Right renal cortex interstitium (tissue), 3 donors: Measurements from ENCODE around the gene MAP3K3. TPM values are rescaled to one million over a fixed set of nuclear protein-coding genes. Genes with fewer than 3 reads are reported as not detected.

Experiments used
- DNase-seq, 3 donors: peaks; one replicate each; pipeline ENCODE4 v3.0.0-alpha.2; 2013; ENCODE audit warnings: low read depth in 3 of 3, low spot score in 2 of 3
- polyA plus RNA-seq, 3 donors: library from polyadenylated mRNA; unstranded; fragments of 120-200 nt; gene quantifications; one replicate each; pipeline ENCODE4 v1.2.1, GENCODE V29; 2013; ENCODE audit not compliant: insufficient read length in 3 of 3

The MAP3K3 gene
- polyA plus RNA-seq, 3 donors, result 26.3 to 27.9 (median 27.2) TPM

DNA sequence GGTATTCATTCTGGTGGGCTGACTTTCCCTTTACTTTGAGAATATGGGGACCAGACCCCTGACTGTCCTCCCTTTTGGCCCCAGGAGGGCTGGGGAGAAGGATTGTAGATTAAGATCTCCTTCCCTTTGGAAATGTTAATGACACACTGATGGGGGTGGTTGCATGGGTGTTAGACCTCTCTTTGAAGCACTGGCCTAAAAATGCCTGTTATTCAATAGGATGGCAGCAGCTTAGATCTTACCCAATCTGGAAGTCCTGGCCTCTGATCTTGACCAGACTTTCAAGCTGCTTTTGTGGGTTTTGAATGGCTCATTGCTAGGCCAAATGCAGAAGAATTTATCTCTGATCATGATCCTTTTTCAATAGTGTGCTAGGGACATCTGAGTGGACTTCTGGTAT is 25.7 kb downstream of the MAP3K3 start:
- DNase-seq, result no peak

DNA sequence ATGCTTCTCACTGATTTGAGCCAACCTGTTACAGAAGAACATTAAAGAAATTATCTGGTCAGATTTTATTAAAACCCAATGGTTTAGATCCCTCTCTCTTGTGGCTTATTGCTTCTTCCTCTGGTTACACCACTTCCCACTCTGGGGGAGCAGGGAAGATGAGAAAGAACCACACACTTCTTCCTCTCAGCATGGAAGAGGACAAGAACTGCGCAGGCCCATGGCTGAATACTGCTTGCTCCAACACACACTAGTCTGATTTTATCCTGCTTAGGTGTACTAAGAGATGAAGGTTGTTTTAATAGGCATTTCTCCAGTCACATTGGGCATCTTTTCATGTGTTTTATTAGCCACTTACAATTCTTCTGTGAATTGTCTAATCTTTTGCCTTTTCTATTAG is 27.6 kb downstream of the MAP3K3 start:
- DNase-seq, result no peak

DNA sequence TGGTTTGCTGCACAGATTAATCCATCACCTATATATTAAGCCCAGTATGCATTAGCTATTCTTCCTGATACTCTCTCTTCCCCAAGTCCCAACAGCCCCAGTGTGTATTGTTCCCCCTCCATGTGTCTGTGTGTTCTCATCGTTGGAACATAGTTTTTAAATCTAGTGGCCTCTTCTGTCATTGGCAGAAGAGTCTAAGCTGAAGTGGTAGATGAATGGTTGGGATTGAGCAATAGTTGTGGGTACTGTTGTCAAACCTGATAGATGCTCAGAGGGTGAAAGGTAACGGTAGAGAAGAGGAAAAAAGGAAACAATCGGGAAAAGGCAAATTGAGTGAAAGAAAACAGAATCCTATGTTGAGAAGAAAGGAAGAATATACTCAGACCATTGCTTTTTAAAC is 29.9 kb downstream of the MAP3K3 start:
- no peak for DNase-seq

DNA sequence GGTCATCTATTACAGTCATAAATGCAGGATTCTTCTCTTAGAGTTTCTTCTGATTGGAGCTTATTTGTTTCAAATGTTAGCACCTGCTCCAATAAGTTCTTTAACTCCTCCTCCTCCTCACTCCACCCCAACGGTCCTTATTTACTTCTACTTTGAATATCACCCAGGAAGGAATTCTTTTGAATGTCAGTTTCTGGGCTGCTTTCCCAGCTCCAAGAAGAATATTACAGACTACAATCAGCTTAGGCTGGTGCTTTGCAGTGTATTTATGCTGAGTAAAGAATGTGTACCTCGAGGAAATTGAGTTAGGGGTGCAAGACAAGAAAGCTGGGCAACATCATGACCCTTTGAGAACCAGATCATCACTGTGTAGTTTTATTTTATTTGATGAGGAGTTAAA is 30.8 kb downstream of the MAP3K3 start:
- no peak for DNase-seq

DNA sequence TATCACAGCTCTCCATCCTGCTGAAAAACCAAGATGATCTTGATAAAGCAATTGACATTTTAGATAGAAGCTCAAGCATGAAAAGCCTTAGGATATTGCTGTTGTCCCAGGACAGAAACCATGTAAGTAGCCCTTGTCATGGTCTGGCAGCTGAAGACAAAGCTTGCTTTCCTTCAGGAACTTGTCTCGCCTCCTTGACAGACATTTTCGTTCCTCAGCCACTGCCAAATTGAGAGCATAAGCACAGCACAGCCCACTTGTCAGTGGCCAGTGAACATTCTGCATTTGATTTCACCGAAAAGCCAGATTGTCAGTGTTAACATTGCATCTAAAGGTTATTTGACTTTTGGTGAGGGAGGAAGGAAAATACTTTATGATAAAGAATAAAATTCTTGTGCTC is 35.6 kb downstream of the MAP3K3 start:
- DNase-seq, result no peak

DNA sequence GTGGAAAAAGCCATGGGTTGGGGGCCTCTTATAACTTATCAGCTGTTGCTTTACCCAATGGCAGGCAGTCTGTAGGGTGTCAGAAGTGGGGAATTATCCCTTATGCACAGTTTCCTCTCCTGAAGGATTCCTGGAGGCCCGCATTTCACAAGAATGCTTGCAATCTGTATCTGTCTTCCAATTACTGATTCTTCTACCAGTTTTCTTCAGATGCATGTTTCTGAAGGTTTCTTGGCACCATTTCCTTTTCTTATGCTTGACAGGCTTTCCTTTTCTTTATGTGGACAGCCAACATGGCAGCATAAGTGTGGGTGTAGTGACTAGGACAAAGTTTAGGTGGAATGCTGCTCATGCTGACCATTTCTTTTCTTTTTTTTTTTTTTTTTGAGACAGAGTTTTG is 36.1 kb downstream of the MAP3K3 start:
- no peak for DNase-seq

DNA sequence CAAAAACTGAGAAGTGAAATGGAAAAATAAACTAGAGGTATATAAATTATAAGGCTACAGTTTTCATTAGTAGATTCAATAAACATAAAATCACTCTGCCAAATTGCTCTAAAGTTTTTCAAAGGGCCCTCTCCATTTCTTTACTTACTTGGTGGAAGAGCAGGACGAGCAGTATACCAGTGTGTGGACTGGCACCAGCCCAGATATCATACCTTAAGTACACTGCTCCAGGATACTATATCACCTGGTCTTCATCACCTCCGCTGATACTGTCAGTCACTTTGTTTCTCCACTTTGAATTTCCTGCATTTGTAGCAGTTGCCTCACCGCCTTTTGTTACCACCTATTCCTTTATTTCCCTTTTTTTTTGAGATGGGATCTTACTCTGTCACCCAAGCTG is 37.6 kb downstream of the MAP3K3 start:
- no peak for DNase-seq

DNA sequence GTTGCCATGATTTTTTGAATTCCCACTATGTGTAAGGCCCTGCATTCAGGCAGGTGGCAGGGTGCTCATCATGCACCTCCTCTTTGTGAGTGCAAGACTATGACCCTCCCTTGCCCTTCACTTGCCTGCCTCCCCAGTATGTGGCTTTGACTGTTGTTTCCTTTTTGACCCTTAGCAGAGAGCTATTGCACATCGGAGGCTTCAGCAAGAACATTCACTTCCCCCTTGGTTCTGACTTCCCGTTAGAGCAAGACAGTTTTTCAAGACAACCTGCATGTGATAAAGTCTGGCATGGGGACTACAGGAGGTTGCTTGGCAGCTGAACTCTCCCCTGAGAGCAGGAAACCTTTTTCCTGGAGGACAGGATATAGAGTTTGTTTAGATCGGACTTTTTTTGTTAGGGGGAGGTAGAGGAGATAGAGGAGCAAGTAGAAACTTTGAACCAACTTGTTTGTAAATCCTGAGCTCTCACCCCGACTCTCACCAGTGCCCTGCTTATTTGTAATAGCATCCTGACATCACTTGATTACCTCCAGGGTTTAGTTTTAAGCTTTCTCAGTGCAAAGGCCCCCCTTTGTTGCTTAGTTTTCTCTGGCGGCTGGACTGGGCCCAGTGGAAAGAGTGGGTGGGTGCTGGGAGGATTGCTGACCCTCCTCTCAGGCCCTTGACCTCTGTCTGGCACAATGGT is 43.5 kb downstream of the MAP3K3 start:
- no peak for DNase-seq

DNA sequence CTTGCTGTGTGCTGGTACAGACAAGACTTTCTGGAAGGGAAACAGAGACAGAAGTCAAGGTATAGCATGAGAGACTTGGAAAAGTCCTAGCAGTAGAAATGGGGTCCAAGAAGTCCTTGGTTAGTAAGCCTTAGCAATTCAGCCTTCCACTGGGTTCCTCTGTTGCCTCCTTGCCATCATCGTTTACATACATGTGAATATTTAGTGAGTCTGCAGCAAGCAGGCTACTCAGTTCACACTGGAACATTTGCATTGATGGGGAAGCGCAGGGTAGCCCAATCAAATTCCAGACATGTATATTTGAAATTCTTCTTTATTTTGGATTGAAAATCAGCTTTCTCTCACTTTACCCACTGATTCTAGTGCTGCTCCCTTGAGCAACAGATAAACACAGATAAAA is 50.6 kb downstream of the MAP3K3 start:
- DNase-seq, result no peak

DNA sequence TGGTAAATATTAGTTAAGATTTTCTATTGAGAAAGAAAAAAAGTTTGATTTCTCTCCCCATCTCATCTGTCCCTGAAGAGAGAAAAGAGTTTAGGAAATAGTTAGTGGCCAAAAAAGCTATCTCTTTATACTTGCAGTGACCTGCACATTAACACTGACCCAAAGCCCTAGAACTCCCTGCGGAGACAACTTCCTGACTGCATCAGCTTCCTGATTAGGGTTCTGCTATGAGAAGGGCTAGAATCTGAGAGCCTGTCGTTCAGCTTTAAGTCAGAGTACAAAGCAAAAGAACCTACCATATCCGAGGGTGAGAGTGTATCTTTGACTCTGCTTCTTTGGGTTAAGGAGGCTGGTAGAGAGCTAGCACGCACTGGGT is 53.0 kb downstream of the MAP3K3 start:
- no peak for DNase-seq

DNA sequence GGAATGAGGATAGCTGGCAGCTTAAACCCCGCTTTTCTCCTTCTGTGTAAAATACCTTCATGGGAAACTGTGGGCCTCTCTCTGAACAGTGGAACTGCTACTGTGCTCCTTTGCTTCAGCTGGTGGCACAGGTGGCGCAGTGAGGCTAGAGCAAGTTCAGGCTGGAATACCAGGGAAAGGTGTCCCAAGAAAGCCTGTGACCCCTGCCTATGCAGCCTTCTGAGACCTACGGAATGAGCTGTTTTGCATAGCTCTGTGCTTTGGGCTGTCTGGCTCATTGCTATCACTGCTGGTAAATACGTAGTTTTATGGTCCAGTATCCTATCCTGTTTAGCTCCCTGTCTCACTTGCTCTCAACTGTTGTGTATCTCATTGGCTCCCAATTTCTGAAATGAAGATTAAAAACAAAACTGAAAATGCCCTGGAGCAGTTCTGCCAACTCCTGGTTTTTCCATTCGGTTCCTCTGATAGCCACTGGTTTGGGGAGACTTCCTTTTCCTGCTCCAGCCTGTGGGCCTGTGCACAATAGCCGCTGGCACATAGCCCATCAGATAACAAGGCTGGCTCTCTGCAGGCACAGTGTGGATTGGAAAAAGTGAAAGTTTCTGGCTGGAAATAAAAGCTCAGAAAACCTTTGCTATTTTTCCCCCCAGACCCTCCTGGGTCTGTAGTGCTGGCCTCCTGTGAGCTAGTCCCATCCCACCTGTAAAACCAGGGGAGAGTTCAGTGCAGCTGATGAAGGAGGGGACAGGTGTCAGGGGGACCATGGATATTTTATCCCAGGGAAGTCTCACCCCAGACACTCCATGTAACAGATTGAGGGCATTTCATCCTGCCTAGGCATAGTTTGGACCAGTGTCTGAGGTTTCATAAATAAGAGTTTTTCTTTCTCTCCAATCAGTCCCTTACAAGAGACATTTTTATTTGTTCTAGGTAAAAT is 53.7 kb downstream of the MAP3K3 start:
- DNase-seq, result peak in 2 of 3 donors; percentile 44 to 57

DNA sequence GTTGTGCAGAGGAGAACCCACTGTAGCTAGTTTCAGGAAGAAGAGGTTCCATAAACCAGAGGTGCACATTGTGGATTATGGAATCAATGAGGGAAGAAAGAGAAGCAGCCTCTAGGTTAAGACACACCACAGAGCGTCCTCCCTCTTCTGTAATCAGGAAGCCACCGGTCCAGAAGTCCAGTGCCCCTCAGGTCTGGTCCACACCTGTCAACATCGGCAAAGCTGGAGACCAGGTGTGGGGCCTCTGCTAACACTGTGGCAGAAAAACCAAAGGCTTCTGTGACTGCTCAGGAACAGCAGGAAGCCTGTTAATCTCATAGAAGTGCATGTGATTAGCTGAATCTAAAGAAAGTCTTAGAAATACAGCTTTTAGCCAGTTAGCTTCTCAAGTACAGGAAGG is 54.4 kb downstream of the MAP3K3 start:
- DNase-seq, result no peak

DNA sequence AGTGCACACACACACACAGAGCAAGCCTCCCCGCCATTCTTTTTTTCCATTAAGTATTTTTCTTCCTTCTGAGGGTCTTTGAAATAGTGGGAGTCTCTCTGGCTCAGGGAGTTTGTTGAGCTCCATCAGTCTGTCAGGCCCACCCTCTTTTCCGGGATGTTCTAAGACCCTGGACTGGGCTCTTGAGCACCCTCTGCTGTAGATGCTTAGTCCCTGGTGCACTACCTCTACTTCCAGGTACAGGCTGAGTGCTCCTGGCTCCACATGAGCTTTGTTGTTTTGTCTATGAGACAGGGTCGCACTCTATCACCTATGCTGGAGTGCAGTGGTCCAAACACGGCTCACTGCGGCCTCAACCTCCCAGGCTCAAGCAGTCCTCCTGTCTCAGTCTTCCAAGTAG is 57.0 kb downstream of the MAP3K3 start:
- DNase-seq, result no peak

DNA sequence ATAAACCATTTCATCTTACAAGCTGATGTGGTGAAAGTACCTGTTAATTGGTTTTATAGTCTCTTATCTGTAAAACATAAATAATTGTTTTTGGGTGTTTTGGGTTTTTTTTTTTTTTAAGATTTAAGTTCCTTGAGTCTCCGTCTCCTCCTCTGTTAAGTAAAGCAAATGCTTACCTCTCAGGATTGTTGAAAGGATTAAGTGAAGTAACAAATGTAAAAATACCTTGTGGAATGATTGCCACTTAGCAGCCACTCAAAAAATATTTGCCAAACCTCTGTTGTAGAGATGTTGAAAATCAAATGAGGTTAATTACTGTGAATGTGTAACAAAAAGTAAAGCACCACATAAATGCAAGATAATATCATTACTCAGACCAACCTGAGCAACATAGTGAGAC is 58.5 kb downstream of the MAP3K3 start:
- DNase-seq, result no peak

DNA sequence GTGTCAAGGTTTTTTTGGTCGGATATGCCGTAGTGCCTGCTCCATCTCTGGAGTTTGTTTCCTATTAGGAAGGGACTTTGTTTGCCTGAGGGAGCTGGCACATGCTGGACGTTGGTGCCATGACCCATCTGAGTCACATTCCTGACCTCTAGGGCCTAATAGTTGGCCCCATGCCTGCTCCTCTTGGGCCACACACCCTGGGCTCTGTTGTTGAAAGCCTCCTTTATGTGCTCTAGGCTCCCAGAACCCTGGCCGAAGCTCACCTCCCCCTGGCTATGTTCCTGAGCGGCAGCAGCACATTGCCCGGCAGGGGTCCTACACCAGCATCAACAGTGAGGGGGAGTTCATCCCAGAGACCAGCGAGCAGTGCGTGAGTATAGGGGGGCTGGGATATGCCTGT is 59.3 kb downstream of the MAP3K3 start:
- DNase-seq, result no peak

DNA sequence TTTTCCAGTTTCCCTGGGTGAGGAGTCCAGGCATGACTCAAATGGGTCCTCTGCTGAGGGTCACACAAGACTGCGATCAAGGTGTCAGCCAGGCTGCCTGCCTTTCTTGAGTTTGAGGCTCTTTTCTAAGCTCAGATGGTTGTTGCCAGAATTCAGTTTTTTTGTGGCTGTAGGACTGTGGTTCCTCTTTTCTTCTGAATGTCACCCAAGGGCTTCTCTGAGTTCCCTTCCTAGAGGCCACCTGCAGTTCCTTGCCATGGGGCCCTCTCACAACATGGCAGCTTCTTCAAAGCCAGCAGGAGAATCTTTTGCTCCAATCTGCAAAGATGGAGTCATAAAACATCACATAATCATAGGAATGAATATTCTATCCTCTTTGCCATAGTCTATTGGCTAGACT is 60.2 kb downstream of the MAP3K3 start:
- no peak for DNase-seq

DNA sequence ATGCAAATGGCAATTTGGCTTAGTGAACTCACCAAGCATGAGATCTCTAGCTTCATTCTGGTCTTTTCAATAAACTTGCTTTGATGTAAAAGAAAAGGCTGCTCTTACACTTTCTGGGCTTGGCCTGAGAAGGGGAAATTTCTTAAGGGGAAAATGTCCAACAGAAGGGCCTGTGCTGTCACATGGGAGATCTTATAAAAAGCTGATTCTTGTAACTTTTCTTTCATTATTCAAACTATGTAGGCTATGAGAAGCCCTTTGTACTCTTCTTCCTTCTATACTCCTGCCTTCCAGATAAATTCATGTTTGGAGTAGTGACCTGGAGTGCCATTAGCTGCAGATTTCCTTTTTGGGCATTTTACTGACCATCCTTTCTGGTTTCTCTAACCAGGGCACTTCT is 60.8 kb downstream of the MAP3K3 start:
- DNase-seq, result no peak

DNA sequence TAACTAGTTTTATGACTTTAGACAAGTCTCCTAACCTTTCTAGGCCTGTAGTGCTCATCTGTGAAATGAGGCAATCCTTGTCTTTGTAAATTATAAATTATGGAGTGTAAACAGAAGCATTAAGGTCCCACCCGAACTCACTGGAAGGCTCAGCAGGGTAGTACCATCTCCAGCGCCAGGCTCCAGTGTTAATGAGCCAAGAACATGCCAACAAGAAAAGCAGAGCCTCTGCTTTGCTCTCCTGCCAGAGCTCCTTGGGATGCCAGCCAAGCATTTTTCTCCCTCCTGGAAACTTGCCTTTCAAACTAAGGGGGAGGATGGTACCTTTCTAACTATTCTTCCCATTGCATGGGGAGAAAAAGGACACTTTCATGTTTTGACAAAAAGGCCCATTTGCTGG is 62.8 kb downstream of the MAP3K3 start:
- DNase-seq, result no peak

DNA sequence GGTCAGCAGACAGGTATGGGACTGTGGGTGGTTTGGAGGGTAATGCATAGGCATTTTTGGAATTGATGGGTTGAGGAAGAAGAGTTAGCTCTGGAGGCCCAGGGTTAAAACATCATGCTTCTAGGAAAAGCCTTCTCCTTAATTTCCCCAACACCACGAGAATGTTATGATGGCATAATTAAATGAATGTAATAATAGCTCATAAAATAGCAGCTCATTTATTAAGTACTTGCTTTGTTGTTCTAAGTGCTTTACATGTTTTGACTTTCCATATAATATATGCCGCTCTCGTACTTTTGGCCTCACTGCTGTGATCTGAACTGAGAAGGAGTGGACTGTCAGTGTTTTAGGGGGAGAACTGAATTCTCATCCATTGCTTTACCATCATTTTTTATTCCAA is 63.4 kb downstream of the MAP3K3 start:
- DNase-seq, result no peak

DNA sequence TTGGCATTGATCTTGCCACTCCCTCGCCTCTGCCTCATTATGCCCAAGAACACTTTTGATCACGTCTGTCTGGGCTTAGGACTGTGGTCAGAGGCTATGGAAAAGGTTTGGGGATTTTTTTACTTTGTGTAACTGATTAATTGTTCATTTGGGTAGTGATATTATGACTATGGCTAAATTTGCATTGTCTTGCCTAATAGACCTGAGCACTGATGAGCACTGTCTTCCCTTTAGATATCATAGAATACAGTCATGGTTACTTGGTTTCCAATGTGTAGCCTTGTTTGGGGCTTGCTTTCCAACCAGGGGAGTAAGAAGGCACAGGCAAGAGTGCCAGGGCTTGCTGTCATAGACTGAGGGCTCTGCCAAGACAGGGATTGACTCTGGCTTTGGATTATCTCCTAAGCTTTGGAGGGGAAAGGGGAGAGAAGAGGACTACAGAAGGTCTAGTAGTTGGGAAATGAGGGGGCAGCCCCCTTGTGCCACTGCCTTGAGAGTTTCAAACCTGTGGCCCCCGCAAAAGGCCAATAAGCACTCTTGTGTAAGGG is 64.0 kb downstream of the MAP3K3 start:
- no peak for DNase-seq

DNA sequence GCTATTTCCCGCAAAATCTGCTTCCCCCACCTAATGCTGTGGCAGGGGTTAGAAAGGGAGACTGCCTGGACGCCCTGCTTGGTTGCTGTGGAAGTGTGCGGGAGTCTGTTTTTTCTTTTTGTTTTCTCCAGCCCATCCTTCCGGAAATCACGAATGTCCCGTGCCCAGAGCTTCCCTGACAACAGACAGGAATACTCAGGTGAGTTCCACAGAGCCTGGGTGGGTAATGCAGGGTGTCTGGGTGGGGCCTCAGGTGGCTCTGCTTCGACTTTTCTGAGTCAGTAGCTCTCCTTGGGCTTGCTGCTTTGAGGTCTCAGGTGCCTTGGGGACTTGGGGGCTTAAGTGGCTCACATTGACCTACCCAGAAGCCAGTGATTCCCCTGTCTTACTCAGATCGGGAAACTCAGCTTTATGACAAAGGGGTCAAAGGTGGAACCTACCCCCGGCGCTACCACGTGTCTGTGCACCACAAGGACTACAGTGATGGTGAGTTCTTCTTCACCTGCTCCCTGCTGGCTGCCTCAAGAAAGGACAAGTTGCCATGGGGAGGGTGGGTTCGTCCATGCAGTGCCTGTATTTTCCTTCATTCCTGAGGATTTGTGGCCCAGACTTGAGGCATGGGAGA is 66.3 kb downstream of the MAP3K3 start:
- no peak for DNase-seq

DNA sequence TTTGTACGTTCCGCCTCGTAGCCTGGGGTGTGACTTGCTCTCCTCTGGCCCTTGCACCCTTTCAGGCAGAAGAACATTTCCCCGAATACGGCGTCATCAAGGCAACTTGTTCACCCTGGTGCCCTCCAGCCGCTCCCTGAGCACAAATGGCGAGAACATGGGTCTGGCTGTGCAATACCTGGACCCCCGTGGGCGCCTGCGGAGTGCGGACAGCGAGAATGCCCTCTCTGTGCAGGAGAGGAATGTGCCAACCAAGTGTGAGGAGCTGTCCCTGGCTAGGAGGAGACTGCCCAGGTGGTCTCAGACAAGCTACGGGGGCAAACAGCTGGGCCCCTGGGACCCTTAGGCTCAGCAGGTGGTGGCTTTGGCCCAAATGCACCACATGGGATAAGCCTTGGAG is 67.3 kb downstream of the MAP3K3 start:
- DNase-seq, result no peak
